Measurements from ENCODE around the gene TGFB1I1.
A peak's percentile ranks its signal among the peaks of the same experiment; 100 is the strongest.

The TGFB1I1 gene

GRCh38 chr16:31471875-31472708 lies at the start of gene TGFB1I1:
Gene TGFB1I1, plus strand, starts transcription at chr16:31472152. Its CDS starts 37 bp downstream, at chr16:31472189.
- Histone ChIP-seq H3K4me1 (ENCODE audit: control insufficient read depth, insufficient read depth, low read length) (peaks cover 20% of the 10 kb centered on the region), H3K9ac (ENCODE audit: low read length) (peak within 1 kb of the TSS; percentile 76)

GRCh38 chr16:31423241-31423640 lies 48.7 kb upstream of the TGFB1I1 start:
- H3K9ac ChIP-seq (ENCODE audit: low read length) = no peak overlapping the region
- H3K36me3 ChIP-seq (ENCODE audit: control insufficient read depth, insufficient read depth, low read length) = no peaks in the 10 kb centered on the region
- no peak overlapping the region for H3K4me3 ChIP-seq (ENCODE audit: low read length)
- no peaks in the 10 kb centered on the region for H3K9me3 ChIP-seq (ENCODE audit: control insufficient read depth, low read length)
- H3K27me3 ChIP-seq (ENCODE audit: control insufficient read depth, insufficient read depth, low read length) = peaks cover 3% of the 10 kb centered on the region
- peaks cover 3% of the 10 kb centered on the region for H3K4me1 ChIP-seq (ENCODE audit: control insufficient read depth, insufficient read depth, low read length)

More at GRCh38 chr16:31471875-31472708, at the start of gene TGFB1I1:
- no peaks in the 10 kb centered on the region for H3K36me3 ChIP-seq (ENCODE audit: control insufficient read depth, insufficient read depth, low read length)
- no peak within 1 kb of the TSS for H3K4me3 ChIP-seq (ENCODE audit: low read length)
- H3K27me3 ChIP-seq (ENCODE audit: control insufficient read depth, insufficient read depth, low read length) = no peaks in the 10 kb centered on the region
- no peaks in the 10 kb centered on the region for H3K9me3 ChIP-seq (ENCODE audit: control insufficient read depth, low read length)

DNA sequence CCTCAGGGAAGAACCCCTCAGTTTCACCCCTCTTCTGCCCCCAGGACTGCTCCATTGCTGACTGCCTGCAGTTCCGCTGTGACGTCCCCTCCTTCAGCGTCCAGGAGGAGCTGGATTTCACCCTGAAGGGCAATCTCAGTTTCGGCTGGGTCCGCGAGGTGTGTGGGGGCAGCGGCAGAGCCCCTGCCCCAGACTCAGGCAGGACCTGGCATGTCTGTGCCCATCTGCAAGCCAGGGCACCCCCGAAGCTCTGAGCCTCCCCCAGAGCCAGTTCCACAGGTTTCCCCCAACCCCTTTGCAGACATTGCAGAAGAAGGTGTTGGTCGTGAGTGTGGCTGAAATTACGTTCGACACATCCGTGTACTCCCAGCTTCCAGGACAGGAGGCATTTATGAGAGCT lies 48.2 kb upstream of the TGFB1I1 start:
- Histone ChIP-seq H3K4me3 (ENCODE audit: low read length) (no peak overlapping the region), H3K36me3 (ENCODE audit: control insufficient read depth, insufficient read depth, low read length) (no peaks in the 10 kb centered on the region), H3K9me3 (ENCODE audit: control insufficient read depth, low read length) (no peaks in the 10 kb centered on the region), H3K9ac (ENCODE audit: low read length) (no peak overlapping the region), H3K4me1 (ENCODE audit: control insufficient read depth, insufficient read depth, low read length) (peaks cover 3% of the 10 kb centered on the region), H3K27me3 (ENCODE audit: control insufficient read depth, insufficient read depth, low read length) (peaks cover 4% of the 10 kb centered on the region)

- Histone ChIP-seq H3K9me3 (ENCODE audit: control insufficient read depth, low read length) (no peaks in the 10 kb centered on the region), H3K27me3 (ENCODE audit: control insufficient read depth, insufficient read depth, low read length) (peaks cover 4% of the 10 kb centered on the region), H3K4me3 (ENCODE audit: low read length) (no peak overlapping the region), H3K4me1 (ENCODE audit: control insufficient read depth, insufficient read depth, low read length) (peaks cover 3% of the 10 kb centered on the region), H3K9ac (ENCODE audit: low read length) (no peak overlapping the region), H3K36me3 (ENCODE audit: control insufficient read depth, insufficient read depth, low read length) (no peaks in the 10 kb centered on the region)
These were observed 44.3 kb upstream of the TGFB1I1 start for GRCh38 chr16:31427441-31428278.

DNA sequence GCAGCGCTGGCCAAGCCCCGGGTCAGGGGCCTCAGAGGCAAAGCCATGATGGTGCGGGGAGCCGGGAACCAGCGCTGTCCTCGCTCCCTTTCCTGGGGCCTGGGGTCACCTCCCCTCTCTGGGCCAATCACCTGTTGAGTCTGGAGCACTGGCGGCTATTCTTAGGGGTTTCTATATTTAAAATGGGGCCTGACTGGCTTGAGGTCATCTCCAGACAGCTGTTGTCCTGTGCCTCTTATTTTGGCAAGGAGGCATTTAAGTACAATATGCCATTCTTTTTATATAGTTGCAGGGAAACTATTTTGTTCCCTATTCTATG lies 43.7 kb upstream of the TGFB1I1 start, which contains the start of gene COX6A2:
TSS of gene COX6A2 (minus strand) at position 82 of the 319 bp plus-strand sequence. CDS start at position 47, 35 bp downstream.
- H3K36me3 ChIP-seq (ENCODE audit: control insufficient read depth, insufficient read depth, low read length) = no peaks in the 10 kb centered on the region
- no peaks in the 10 kb centered on the region for H3K9me3 ChIP-seq (ENCODE audit: control insufficient read depth, low read length)
- H3K27me3 ChIP-seq (ENCODE audit: control insufficient read depth, insufficient read depth, low read length) = peaks cover 4% of the 10 kb centered on the region
- H3K4me1 ChIP-seq (ENCODE audit: control insufficient read depth, insufficient read depth, low read length) = peaks cover 3% of the 10 kb centered on the region
- H3K4me3 ChIP-seq (ENCODE audit: low read length) = no peak within 1 kb of the TSS
- no peak within 1 kb of the TSS for H3K9ac ChIP-seq (ENCODE audit: low read length)

GRCh38 chr16:31428638-31429247 lies 43.2 kb upstream of the TGFB1I1 start:
- no peak overlapping the region for H3K4me3 ChIP-seq (ENCODE audit: low read length)
- H3K36me3 ChIP-seq (ENCODE audit: control insufficient read depth, insufficient read depth, low read length) = no peaks in the 10 kb centered on the region
- no peak overlapping the region for H3K9ac ChIP-seq (ENCODE audit: low read length)

GRCh38 chr16:31429314-31429713 lies 42.6 kb upstream of the TGFB1I1 start:
- Histone ChIP-seq H3K9ac (ENCODE audit: low read length) (no peak overlapping the region), H3K27me3 (ENCODE audit: control insufficient read depth, insufficient read depth, low read length) (peaks cover 4% of the 10 kb centered on the region), H3K36me3 (ENCODE audit: control insufficient read depth, insufficient read depth, low read length) (no peaks in the 10 kb centered on the region), H3K4me1 (ENCODE audit: control insufficient read depth, insufficient read depth, low read length) (peaks cover 3% of the 10 kb centered on the region), H3K4me3 (ENCODE audit: low read length) (no peak overlapping the region), H3K9me3 (ENCODE audit: control insufficient read depth, low read length) (no peaks in the 10 kb centered on the region)

More at GRCh38 chr16:31428638-31429247, 43.2 kb upstream of the TGFB1I1 start:
- H3K9me3 ChIP-seq (ENCODE audit: control insufficient read depth, low read length) = no peaks in the 10 kb centered on the region
- H3K27me3 ChIP-seq (ENCODE audit: control insufficient read depth, insufficient read depth, low read length) = peaks cover 4% of the 10 kb centered on the region
- peaks cover 3% of the 10 kb centered on the region for H3K4me1 ChIP-seq (ENCODE audit: control insufficient read depth, insufficient read depth, low read length)

DNA sequence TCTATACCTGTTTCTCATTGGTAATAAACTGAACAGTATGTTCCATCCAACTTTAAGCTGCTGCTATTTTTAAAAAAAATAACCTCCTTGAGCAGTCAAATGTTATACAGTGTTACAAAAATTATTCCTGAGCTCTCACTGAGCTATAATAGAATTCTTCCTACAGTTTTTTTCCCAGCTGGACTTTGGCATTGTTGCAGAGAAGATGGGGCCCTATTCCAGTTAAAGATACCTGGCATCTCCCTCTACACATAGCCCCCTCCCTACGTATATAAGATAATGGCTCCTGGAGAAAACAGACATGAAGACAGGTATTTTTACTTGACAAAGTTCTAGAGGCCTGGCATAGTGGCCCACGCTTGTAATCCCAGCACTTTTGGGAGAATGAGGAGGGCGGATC lies 42.2 kb upstream of the TGFB1I1 start:
- H3K4me1 ChIP-seq (ENCODE audit: control insufficient read depth, insufficient read depth, low read length) = peaks cover 3% of the 10 kb centered on the region
- H3K36me3 ChIP-seq (ENCODE audit: control insufficient read depth, insufficient read depth, low read length) = no peaks in the 10 kb centered on the region
- H3K9ac ChIP-seq (ENCODE audit: low read length) = no peak overlapping the region
- no peaks in the 10 kb centered on the region for H3K9me3 ChIP-seq (ENCODE audit: control insufficient read depth, low read length)
- H3K4me3 ChIP-seq (ENCODE audit: low read length) = no peak overlapping the region
- H3K27me3 ChIP-seq (ENCODE audit: control insufficient read depth, insufficient read depth, low read length) = peaks cover 4% of the 10 kb centered on the region

- Histone ChIP-seq H3K9ac (ENCODE audit: low read length) (no peak overlapping the region), H3K27me3 (ENCODE audit: control insufficient read depth, insufficient read depth, low read length) (peaks cover 4% of the 10 kb centered on the region), H3K9me3 (ENCODE audit: control insufficient read depth, low read length) (no peaks in the 10 kb centered on the region), H3K36me3 (ENCODE audit: control insufficient read depth, insufficient read depth, low read length) (no peaks in the 10 kb centered on the region), H3K4me3 (ENCODE audit: low read length) (no peak overlapping the region), H3K4me1 (ENCODE audit: control insufficient read depth, insufficient read depth, low read length) (peaks cover 3% of the 10 kb centered on the region)
These were observed 41.4 kb upstream of the TGFB1I1 start for GRCh38 chr16:31430380-31431052.

- Histone ChIP-seq H3K9ac (ENCODE audit: low read length) (no peak overlapping the region), H3K4me3 (ENCODE audit: low read length) (no peak overlapping the region), H3K9me3 (ENCODE audit: control insufficient read depth, low read length) (no peaks in the 10 kb centered on the region), H3K36me3 (ENCODE audit: control insufficient read depth, insufficient read depth, low read length) (no peaks in the 10 kb centered on the region), H3K27me3 (ENCODE audit: control insufficient read depth, insufficient read depth, low read length) (no peaks in the 10 kb centered on the region), H3K4me1 (ENCODE audit: control insufficient read depth, insufficient read depth, low read length) (no peaks in the 10 kb centered on the region)
These were observed 36.4 kb upstream of the TGFB1I1 start for GRCh38 chr16:31435341-31436220.

Measured in mucosa of stomach (tissue), 1 donor.